Measurements from ENCODE around the gene RUNX2.

Gene RUNX2

DNA sequence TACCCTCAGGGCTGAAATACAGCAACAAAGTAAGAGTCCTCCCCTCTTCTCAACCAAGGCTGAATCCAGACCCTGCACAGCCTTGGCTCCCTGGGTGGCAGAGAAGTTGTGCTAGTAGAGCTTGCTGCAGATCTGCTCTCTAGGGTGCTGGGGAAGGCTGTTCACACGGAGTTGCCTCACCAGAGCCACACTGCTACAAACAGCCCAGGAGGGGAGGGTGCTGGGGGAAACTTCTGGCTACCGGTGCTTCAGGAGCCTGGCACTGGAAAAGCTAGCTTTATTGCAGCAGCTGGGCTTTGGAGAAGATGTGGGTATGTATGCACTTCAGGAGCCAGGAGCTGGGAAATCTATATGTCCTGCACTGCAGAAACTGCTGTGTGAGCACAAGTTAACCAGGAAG is 87.2 kb downstream of the RUNX2 start:
- no peak for DNase-seq (ENCODE audit: low read depth)

DNA sequence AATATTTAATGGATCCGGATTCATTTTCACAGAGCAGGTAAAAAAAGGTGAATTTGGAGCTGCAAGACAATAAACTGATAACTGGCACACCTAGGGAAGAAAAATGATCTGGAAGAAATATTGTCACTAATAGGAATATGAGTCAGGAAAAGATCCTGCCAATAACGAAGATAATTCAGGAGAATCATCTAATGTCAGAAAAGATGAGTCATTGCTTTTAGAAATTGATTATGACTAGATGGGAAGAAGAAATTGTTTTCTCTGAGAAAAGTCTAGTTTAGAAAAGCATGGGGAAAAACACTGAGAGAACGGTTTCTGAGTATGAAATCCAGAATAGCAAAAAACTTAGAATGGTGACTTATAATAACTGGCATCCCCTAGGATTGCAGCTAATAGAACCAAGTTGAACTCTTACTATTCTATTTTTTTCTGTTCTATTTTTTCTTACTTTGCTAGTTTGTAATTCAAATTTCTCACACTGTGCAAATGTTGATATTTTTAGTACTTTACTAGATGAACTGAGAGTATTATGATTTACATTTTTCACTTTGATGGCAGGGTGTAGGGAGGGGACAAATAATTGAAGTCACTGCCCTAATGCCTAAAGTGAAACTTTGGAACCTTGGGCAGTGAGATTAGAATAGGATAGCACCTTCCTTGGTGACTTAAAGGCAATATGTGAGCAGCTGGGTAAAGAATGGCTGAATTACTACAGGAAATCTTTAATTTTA is 87.8 kb downstream of the RUNX2 start:
- DNase-seq (ENCODE audit: low read depth), result no peak

DNA sequence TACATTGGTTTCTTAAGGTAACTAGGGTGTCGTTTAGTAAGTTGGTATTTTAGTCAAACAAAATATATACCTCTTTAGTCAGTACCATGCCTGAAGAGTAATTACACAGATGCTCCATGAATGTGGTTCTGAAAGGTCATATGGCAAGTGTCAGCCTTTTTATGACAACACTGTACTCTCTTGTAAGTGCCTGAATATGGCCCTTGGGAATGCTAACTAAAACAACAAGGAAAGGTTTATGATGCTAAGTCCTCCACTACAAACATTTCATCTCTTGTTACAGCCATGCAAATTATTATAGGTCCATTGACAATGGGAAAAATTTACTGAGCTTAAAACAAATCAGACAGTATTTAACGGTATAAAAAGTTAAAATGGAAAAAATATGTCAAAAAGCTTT is 88.6 kb downstream of the RUNX2 start:
- no peak for DNase-seq (ENCODE audit: low read depth)

DNA sequence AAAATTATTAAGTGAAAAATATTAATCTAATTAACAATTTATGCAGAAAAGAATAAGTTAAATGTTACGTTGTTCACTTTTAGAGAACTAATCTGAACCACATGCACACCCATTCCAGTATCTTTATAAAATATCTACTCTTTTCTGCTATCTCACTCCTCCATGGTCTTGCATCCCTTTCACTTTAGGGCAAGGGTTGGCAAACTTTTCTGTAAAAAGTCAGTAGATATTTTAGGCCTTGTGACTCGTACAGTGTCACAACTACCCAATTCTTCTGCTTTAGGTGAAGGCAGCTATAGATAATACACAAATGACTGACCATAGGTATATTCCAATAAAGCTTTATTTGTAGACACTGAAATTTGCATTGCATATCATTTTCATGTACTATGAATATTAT is 89.3 kb downstream of the RUNX2 start:
- DNase-seq (ENCODE audit: low read depth), result no peak

DNA sequence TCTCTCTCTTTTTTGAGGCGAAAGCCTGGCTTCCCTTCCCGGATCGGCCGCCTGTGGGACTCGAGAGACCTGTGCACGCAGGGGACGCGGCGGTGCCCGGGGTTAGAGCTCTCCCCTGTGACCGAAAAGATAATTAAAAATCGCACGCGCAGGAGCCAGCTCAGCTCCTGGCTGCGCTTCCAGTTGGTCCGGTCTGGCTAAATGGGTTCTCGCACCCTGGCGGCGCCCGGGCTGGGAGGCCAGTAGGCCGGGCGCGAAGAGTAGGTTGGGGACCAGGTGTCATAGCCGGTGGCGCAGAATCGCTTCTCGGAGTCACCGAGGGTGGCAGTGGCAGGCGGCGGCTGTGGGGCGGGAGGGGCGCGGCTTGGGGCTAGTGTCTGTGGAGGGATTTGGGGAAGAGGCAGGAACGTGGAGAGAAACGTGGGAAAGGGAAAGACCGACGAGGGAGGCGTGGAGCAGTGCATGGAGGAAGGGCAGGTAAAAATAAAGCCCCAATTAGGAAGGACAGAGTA is 91.5 kb downstream of the RUNX2 start:
- DNase-seq (ENCODE audit: low read depth), result peak; percentile 55

DNA sequence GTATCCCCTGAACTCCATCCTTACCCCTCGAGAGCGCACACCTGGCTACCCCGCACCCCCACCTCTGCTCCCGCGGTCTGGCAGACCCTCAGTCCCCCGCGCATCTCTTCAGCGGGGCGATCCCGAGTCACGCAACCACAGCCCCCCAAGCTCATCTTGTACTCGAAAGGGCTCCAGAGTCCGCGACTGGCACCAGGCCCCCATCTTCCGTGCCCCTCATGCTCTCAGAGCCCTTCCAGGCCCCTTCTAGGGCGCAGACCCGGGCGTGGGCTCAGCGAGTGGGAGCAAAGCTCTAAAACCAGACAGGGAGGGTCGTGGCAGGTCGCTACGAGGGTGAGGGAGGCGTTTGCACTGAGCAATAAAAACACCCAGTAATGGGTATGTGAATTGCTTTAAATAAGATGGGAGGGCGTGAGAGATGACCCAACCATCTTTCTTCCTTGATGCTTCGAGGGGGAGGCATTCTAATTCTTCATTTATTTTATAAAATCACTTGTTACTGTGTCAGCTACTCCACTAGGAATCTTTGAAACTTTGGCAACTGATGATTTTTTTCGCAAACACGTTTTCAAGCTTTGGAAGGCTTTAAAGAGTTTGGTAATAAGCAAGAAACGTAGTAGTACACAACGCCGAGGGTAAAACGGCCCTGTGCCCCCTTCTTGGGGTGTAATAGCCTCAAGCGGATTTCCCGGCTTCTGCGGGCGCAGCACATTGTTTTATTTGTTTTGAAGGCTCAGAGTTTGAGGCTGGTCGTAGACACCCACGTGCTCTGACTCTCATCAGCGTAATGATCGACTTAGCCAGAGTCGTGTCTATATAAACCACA is 92.2 kb downstream of the RUNX2 start:
- peak; percentile 59 for DNase-seq (ENCODE audit: low read depth)

DNA sequence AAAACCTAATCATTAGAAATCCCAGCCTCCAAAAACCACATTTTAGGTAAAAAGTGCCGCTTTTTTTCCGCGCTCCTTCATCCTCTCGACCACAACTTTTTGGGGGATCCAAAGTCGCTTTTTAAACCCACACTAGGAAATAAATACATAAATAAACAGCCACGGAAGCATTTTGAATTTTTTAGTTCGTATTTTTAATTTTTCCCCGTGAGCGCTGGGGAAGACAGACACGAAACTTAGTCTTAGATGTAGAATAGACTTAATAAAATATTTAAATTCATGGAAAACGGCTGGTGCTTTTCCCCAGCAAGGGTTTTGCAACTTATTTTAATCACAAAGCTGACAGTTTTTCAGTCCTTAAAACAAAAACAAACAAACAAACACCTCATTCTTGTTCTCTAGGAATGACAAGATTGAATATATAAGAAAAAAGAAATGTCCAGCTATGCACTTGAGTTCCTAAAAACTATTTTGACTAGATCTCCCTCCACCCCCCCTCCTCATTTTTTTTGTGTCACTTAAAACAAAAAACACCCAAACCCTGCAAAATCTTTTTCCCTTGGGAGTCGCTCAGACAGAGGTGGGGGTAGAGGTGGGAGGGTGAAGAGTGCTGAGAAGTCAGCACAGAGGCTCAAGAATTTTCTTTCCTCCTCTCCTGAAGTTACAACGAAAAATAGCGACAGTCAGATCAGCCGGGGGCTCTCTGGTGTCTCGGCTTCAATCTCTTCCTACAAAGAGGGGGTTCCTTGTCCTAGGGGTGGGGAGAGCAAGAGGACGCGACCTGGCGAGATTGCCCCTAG is 93.0 kb downstream of the RUNX2 start:
- no peak for DNase-seq (ENCODE audit: low read depth)

DNA sequence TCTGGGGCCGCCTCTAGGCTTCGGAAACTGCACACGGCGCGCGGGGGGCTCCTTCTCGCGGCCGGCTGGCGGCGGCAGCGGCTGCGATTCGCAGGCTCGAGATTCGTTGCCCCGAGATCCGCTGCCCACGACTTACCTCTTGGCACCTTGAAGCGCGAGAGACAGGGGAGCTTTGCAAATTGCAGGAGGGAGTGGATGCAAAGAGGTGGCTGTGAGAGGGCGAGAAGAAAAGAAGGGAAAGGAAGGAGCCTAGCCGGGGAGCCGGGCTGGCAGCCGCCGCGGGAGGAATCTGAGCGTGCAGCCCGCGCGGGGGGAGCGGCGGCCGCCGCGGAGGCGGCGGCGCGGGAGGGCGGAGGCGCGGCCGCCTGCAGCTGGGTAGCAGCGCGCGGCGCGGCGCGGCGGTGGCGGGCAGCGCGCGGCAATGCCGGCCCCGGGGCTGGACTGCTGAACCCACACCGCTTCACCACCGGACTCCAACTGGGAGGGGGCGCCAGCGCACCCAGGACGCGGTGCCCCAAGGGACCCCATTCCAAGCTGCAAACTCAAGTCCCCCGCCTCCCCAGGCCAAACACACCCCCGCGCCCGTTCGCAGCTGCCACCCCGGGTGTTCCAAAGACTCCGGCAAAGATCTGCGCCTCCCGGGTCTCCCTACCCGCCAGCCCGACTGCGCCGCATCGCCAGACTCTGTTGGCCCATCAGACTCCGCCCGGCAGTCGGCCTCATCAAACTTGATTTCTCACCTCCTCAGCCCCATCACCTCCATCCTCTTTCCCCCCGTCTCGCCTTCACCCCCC is 93.8 kb downstream of the RUNX2 start:
- DNase-seq (ENCODE audit: low read depth), result peak; percentile 47

DNA sequence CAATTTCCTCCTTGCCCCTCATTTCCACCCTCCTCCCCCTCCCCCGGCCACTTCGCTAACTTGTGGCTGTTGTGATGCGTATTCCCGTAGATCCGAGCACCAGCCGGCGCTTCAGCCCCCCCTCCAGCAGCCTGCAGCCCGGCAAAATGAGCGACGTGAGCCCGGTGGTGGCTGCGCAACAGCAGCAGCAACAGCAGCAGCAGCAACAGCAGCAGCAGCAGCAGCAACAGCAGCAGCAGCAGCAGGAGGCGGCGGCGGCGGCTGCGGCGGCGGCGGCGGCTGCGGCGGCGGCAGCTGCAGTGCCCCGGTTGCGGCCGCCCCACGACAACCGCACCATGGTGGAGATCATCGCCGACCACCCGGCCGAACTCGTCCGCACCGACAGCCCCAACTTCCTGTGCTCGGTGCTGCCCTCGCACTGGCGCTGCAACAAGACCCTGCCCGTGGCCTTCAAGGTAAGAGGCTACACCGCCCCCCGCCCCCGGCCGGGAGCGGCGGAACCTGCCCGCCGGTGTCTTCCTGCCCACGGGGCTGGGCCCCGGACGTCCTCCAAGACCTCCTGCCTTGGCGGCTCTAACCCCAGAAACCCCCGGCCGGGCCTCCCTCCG is 94.5 kb downstream of the RUNX2 start:
- no peak for DNase-seq (ENCODE audit: low read depth)

DNA sequence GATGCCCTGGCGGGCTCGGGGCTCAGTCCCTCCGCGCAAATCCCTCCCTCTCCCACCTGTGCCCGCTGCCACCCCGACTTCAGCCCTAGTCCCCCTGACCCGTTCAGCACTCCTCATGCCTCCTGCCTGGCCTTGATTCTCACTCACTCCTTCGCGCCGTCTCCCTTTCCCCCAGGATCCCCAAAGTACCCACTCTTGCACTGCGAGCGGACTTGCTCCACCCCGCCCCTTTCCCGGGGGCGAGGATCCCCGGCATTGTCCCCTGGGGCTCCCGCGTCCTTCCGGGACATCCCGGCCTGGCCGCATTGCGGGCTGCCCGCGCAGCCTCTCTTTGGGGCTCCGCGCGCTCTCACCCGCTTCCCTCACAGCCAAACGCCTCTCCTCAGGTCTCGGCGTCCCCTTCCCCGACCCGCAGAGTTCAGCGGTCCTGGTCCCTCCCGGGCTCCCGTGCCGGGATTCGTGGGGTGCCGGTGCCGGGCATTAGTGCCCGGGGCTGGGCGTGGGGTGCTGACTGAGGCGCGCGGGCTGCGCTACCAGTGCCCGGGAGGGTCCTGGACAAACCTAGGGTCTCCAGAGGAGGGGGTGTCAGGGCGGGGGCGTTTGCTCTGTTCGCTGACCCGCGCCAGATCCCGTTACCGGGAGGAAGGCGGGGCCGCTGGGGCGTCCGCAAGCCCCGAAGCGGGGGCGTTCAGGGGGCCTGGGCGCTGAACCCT is 95.1 kb downstream of the RUNX2 start:
- no peak for DNase-seq (ENCODE audit: low read depth)

DNA sequence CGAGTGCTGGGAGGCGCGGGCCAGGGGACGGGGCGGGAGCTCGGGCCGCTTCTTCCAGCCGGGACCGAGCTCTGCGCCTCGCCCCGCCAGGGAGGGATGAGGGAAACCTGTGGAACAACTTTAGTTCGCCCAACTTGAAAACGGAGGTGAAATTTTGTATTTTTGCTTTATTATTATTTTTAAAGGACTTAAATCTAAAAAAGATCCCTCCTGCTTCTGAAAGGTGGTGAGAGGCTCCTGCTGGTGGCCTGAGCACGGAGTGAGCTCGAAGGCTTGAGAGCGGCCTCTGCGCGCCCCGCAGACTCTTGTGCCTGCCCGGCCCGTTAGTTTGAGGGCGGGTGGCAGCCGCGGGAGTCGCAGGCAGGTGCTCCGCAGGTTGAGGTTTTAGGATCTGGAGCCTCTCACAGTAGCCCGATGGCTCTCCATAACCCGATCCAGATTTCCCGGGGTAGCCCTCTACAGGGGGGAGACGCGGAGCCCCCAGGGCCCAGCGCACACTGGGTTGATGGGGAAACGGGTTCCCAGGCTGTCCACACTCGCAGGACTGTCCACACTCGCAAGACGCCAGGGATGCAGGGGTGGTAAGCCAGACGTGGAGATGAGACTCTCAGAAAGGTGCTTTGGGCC is 95.8 kb downstream of the RUNX2 start:
- DNase-seq (ENCODE audit: low read depth), result no peak

DNA sequence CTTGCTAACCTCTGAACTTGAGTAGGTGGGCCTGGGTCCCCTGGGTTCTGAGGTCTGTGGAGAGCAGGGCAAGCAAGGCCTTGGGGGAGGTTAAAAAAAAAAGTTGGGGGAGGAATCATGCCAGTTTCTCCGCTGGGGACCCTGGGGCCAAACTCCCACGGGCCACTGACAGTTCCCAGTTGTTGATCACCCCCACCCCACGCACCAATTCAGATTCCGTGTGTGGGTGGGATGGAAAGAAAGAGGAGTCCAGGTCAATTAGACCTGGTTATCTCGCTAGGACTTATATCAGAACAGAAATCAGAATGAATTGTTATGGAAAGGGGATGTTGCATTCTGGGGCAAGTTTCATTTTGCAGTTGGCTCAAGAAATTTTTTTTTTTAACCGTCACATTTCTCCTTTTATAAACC is 96.3 kb downstream of the RUNX2 start:
- no peak for DNase-seq (ENCODE audit: low read depth)

DNA sequence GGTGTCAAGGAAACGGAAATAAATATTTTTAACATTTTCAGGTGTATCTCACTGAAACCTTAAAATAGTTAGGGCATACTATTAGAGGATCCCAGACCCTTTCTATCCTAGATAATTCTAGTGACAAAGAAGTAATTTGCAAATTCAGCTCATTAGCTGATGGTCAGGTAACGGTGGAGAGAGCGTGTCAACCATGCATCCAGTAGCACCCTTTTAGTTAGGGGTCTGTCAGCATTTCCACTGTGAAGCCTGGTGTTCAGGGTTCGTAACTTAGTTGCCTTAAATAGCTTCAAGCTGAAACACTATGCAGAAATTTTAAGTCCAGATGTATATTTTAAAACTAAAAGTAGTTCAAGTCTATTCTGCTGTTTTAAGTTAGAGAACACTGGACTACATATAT is 98.1 kb downstream of the RUNX2 start:
- no peak for DNase-seq (ENCODE audit: low read depth)

DNA sequence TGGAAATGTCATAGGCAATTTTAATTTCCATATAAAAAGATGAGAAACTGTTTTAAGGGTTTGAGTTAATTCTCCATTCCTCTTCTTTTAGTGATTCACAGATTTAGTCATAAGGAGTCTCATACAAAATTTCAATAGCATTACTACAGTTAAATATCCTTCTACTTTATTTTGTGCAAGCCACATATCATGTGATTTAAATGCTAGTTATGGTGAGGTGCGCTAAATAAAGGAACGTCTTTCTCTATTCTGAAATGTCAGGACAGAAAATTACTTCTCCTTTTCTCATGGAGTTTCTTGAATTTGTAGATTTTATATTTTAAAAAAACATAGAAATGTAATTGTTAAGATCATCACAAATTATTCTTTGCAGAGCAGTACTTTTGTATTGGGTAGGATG is 99.6 kb downstream of the RUNX2 start:
- DNase-seq (ENCODE audit: low read depth), result no peak

DNA sequence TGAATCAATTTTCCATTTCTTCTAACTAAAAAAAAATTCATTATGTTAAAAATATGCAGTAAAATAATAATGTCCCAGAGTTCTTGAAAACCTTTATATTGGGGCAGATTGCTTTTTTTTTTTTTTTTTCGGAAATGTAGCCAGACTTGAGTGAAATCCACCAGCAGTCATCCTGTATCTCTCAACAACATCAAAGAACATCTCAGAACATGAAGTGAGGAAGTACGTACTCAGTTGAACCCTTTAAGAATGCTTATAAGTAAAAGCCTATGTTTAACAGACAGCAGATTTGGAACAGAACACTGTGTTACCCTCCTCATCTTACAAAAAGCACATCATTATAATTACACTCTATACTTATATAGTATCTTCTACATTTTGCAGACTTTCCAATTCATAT is 100.6 kb downstream of the RUNX2 start:
- DNase-seq (ENCODE audit: low read depth), result no peak

DNA sequence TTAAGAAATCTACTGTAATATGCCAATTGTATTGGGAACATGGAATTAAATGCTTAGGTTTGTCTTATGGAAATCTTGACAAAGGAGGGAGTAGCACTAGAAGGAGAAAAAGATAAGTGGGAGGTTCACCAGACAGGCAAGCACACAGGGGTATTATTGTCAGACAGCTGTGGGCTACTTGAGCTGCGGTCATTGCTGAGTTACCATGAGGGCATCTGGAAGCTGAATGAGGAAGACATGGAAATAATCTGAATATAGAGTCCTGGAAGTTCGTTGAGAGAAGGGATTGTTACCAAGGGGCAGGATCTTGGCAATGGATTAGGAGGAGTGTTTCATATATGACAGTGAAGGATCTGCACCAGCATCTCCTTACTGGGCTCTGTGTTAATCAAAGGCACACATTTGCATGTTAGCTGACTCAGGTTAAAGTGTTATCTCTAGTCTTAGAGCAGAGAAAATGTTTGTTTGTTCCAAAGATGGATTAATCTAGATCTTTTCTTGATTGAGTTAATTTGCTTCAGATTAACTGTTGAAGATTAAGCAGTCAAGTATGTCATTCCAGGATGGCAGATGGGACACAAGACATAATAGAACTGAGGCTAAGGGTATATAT is 102.6 kb downstream of the RUNX2 start:
- DNase-seq (ENCODE audit: low read depth), result no peak

DNA sequence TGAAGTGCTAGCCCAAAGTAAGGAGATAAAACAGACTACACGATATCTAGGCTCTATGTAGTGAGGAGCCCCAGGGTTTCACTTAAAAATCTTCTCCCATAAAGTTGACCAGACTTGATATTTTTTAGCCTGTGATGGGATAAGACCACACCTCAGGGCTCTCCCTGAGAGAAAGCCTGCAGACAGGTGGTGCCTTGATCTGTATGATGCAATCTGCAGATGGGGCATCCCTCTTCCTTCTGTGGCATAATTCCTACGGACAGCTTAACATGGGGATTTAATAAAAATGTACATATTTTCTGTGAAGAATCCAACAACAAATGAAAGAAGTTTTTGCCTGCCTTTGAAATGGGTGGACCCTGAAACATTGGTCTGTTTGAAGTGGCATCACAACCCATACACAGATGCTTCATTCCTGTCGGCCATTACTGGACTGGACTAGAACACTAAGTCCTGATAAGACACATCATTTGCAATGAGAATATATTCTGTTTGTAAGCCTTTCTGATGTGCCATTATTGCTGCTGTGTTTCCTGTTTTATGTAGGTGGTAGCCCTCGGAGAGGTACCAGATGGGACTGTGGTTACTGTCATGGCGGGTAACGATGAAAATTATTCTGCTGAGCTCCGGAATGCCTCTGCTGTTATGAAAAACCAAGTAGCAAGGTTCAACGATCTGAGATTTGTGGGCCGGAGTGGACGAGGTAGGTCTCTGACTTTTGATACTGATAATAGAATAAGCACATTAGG is 103.4 kb downstream of the RUNX2 start:
- DNase-seq (ENCODE audit: low read depth), result no peak

DNA sequence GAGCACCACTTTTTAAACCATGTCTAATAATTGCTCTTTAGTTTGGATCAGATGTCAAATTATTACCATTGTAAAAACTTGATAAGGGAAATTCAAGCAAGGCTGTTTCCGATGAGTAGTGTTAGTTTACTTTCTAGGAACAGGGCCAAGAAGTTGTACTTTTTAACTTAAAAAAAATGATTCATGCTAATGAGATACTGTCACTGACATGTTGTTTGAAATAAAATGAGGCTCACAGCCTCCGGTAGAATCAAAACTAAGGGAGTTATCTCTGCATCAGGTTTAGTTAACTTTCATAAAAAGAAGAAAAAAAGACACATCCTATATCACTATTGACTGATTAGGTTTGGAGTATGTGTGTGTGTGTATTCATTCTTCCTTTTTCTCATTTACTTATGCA is 104.8 kb downstream of the RUNX2 start:
- DNase-seq (ENCODE audit: low read depth), result no peak

Measured in activated T-cell treated with anti-CD3 and anti-CD28 coated beads for 24 hours (primary cell).